Adrenal gland (tissue), 12 donors: ENCODE measurements around the gene RBM12. TPM values are rescaled to one million over a fixed set of nuclear protein-coding genes. Genes with fewer than 3 reads are reported as not detected.

ENCODE experiments used
- DNase-seq, 7 donors: peaks; one replicate each; pipeline ENCODE4 v3.0.0-alpha.2; 2019 to 2020
- H3K27ac ChIP-seq, 5 donors: fragments of 200-600 bp; sonication (generic) in 4 of 5; 1 replicate in 3 of 5; 2 replicates in 2 of 5; pipeline versions ENCODE4 v1.5.1 to v1.8.0; 2016 to 2020; ENCODE audit warnings: mild to moderate bottlenecking in 1 of 5
- H3K27me3 ChIP-seq: fragments of 200-600 bp; 2 replicates; pipeline ENCODE4 v1.8.0; 2021
- H3K36me3 ChIP-seq, 2 donors: fragments of 200-600 bp; replicated peaks in 1 of 2; 1 replicate in 1 of 2; 2 replicates in 1 of 2; pipeline versions ENCODE4 v1.5.1 to v1.8.0; 2018 to 2022
- H3K4me1 ChIP-seq, 2 donors: fragments of 200-600 bp; replicated peaks in 1 of 2; 1 replicate in 1 of 2; 2 replicates in 1 of 2; pipeline versions ENCODE4 v1.5.1 to v1.8.0; 2018 to 2021
- H3K4me3 ChIP-seq, 4 donors: fragments of 200-600 bp; sonication (generic) in 3 of 4; one replicate each; pipeline ENCODE4 v1.5.1; 2016 to 2018
- H3K9me3 ChIP-seq, 3 donors: fragments of 200-600 bp; sonication (generic) in 1 of 3; replicated peaks in 1 of 3; 1 replicate in 2 of 3; 2 replicates in 1 of 3; pipeline versions ENCODE4 v1.5.1 to v1.8.0; 2016 to 2021
- CTCF ChIP-seq, 6 experiments: fragments of 450-650 bp in 4 of 6; fragments of 200-600 bp in 2 of 6; sonication (generic) in 1 of 6; IDR thresholded peaks; 1 replicate in 5 of 6; 2 replicates in 1 of 6; pipeline versions ENCODE4 v1.5.1 to v1.8.0; 2016 to 2021; ENCODE audit warnings: antibody characterized with exemption in 6 of 6, mild to moderate bottlenecking in 2 of 6, moderate library complexity in 1 of 6
- POLR2A ChIP-seq, 2 donors: fragments of 450-650 bp; IDR thresholded peaks; one replicate each; pipeline ENCODE4 v1.6.1; 2017; ENCODE audit warnings: antibody characterized with exemption in 2 of 2, mild to moderate bottlenecking in 2 of 2, moderate library complexity in 1 of 2
- WGBS, 4 donors: extraction: QIAGEN DNeasy Blood & Tissue Kit in 2 of 4; methylation state at CpG; one replicate each; pipeline versions ENCODE4 v1.1.5 to v1.1.7; 2013 to 2017; 5-methylcytosine and 5-hydroxymethylcytosine counted together
- intact Hi-C, 2 donors: fragments of 100-400 bp; cut with DNase I; formaldehyde crosslinking; loops; one replicate each; pipeline versions ENCODE4 v1.14.1 to v1.15.0; 2022 to 2023
- polyA plus RNA-seq, 3 donors: library from polyadenylated mRNA; stranded (reverse); fragments of 200-250 nt in 2 of 3; fragments of 350-450 nt in 1 of 3; fragmentation: Illumina TruSeq in 1 of 3; extraction: RNeasy Lipid Tissue Mini Kit (QIAGEN cat#74804) in 1 of 3; gene quantifications; one replicate each; pipeline ENCODE4 v1.2.3, GENCODE V29; 2013 to 2014
- total RNA-seq, 9 donors: library from RNA; depleted of rRNA in 4 of 9; stranded (reverse); fragments of >200 nt in 4 of 9; fragments of 120-200 nt in 1 of 9; fragmentation: NEBNext Ultra II Directional in 1 of 9; extraction: Animal tissue kit (Norgen Biotek cat#: 25700) in 1 of 9; gene quantifications; one replicate each; pipeline versions ENCODE4 v1.1.0 to v1.2.4, GENCODE V29; 2013 to 2023
- donor health status: healthy with polysubstance abuse.
- donor health status: Bipolar disorder and iron deficiency.
- donor health status: DM: yes; HTN: yes; CAD: no.
- donor health status: DM: no; HTN: no; CAD: no.
- donor health status: DM: no; HTN: no; CAD: no.
- donor health status: DM: yes; HTN: yes; CAD: no.

The RBM12 gene
- total and polyA plus RNA-seq, 12 donors: 7.7 to 98.6 (median 46.5) TPM

- no peak overlapping the region for H3K27ac ChIP-seq
- H3K27me3 ChIP-seq: no peaks in the 10 kb centered on the region
- 67 to 87% (median 79%) methylated on average over 2 of the region's 2 CpGs for WGBS, 4 donors
- H3K4me1 ChIP-seq: no peaks in the 10 kb centered on the region
- DNase-seq: no peak
- H3K4me3 ChIP-seq: no peak overlapping the region
- peaks cover 0 to 11% of the 10 kb centered on the region in 2 donors for H3K36me3 ChIP-seq
- no peaks in the 10 kb centered on the region for H3K9me3 ChIP-seq
- intact Hi-C loops: no loop called here
- TF ChIP-seq CTCF (IDR thresholded peaks at IDR 0.05) (no peak), POLR2A (IDR thresholded peaks at IDR 0.05) (no peak)
Observed at GRCh38 chr20:35636095-35636494, 28.6 kb downstream of the RBM12 start.

DNA sequence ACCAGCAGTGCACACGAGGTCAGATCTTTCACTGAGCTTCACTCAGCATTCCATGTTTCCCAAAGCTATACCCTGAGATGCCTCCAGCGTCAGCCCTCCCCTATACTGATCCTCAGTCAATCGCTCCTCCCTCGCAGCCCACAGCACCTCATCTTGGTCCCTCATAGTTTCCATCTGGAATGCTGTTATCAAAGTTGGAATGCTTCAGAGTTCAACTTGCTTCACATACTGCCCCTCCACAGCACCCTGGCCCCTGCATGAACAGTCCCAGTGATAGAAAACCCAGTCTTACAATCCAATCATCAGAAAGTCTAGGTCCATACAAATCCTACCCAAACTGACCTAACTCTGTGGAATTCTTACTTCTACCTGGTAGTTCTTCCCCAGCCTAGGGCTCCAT lies 29.0 kb downstream of the RBM12 start:
- DNase-seq: no peak
- TF ChIP-seq CTCF (IDR thresholded peaks at IDR 0.05): no peak
- no peak for TF ChIP-seq POLR2A (IDR thresholded peaks at IDR 0.05)
- Histone ChIP-seq H3K4me3 (no peak overlapping the region), H3K27me3 (no peaks in the 10 kb centered on the region), H3K36me3 (peaks cover 0 to 16% of the 10 kb centered on the region in 2 donors), H3K9me3 (no peaks in the 10 kb centered on the region), H3K4me1 (no peaks in the 10 kb centered on the region), H3K27ac (no peak overlapping the region)
- WGBS, 4 donors: 70 to 95% (median 86%) methylated on average over 4 of the region's 4 CpGs
- intact Hi-C loops: no loop called here

DNA sequence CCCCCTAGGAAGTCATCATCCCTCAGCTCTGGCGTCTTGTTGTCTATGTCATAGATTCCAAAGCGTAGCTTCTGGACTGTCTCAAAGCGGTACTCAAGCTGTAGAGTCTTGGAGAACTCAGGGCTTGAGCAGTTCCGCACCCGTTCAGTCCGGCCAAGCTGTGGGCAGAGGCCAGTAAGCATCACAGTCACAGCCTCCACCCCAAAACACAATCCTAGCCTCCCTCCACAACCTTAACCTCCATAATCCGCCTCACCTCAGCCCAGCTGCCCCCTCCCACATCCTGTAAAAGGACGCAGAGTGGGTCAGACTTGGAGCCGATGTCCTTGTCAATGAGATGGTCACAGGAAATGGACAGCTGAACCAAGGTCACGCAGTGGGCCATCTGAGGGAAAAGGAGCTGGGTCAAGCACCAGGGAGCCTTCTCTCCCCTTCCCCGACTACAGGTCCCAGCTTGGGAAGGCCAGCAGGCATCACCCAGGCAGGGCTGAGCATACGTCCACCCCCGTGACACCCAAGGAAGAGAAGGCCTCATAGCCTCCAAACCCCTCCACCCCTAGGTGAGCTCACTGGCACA lies 32.1 kb downstream of the RBM12 start:
- intact Hi-C loops: no loop called here
- H3K36me3 ChIP-seq: peaks cover 0 to 40% of the 10 kb centered on the region in 2 donors
- TF ChIP-seq POLR2A (IDR thresholded peaks at IDR 0.05): no peak
- no peak for TF ChIP-seq CTCF (IDR thresholded peaks at IDR 0.05)
- no peaks in the 10 kb centered on the region for H3K27me3 ChIP-seq
- no peak overlapping the region for H3K27ac ChIP-seq
- DNase-seq: no peak
- H3K9me3 ChIP-seq: no peaks in the 10 kb centered on the region
- no peaks in the 10 kb centered on the region for H3K4me1 ChIP-seq
- H3K4me3 ChIP-seq: no peak overlapping the region
- WGBS, 4 donors: 84 to 92% (median 88%) methylated on average over 11 to 13 of the region's 13 CpGs

DNA sequence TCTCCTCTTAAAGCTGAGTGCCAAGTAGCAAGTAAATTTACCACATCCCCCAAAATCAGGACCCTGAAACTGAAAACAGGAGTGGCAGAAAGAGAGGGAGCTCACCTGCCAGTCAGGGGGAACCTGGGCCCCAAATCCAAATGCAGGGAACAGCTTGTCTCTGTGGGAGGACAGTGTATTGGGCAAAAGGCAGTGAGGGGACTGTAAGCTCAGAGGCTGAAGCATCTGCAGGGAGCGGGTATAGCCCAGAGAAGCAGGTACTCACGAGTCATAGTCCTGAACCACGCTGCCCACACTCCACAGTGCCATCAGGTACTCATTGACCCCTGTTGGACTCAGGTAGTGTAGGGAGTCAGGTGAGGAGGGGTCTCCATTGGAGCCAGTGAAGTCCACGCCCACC lies 34.1 kb downstream of the RBM12 start:
- TF ChIP-seq POLR2A (IDR thresholded peaks at IDR 0.05) (no peak), CTCF (IDR thresholded peaks at IDR 0.05) (no peak)
- Histone ChIP-seq H3K27ac (no peak overlapping the region), H3K4me1 (no peaks in the 10 kb centered on the region), H3K36me3 (peaks cover 0 to 58% of the 10 kb centered on the region in 2 donors), H3K27me3 (no peaks in the 10 kb centered on the region), H3K9me3 (no peaks in the 10 kb centered on the region), H3K4me3 (no peak overlapping the region)
- 90 to 98% (median 94%) methylated on average over 3 to 4 of the region's 4 CpGs for WGBS, 4 donors
- DNase-seq: peak in 1 of 7 donors; percentile 45
- intact Hi-C loops: no loop called here
